NCI-H748 (cell line): ENCODE results near the gene PCDH1.

Experiments used
- DNase-seq: peaks from one replicate; lab custom pipeline; 2025; ENCODE audit not compliant: unreplicated experiment; lab: John Stamatoyannopoulos, UW

Gene PCDH1

DNA sequence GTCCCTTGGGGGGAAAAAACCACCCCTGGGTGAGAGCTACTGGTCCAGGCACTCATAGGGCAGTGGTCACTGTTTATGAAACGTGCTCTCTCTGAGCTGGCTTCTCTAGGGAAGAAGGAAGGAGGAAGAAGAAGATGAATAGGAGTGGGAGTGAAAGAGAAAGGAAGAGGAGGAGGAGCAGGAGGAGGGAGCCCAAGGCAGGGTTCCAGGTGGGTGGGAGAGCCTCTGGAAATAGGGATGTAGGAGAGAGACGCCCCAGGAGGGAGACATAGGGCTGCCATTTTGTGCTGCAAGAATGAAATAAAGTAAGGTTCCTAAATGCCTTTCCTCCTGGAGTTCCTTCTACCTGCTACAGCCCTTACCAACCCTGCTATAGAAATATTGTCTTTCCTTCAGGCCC is 65.7 kb downstream of the PCDH1 start:
- no peak for DNase-seq

DNA sequence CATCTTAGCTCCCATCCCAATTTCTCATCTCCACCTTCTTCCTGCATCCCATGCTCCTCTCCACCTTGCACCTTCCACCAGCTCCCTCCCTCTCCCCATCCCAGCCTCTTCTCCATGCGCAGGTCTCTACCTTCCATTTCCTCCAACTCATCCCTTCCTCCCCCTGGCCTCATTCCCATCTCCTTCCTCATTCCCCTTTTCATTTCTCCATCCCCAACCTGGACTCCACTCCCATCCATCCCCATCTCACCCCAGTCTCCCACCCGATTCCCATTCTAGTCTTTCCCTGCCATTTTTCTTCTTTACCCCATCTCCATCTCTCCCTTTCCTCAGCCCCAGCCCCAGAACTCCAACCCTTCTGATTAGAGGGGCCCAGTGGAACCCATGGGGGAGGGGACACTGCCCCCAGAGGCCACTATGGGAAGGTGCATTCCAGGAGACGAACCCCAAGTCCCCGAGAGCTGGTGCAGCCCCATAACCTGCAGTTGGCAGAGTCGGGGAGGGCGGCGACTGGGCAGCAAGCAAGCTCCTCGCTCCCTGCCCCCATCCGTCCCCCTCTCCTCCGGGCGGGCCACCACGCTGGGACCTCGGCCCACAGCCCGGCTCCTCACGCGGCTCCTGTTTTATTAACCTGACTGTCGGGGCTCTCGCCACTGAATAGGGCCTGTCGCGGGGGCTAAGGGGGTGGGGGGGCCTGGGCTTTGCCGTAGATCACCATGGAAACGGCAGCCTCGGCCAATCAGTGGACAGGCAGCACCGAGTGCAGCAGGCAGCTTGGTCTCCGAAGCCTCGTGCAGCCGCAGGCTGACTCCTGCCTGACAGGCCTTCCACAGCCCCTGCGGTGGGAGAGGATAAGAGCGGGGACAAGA is 66.7 kb downstream of the PCDH1 start:
- peak; percentile 83 for DNase-seq

DNA sequence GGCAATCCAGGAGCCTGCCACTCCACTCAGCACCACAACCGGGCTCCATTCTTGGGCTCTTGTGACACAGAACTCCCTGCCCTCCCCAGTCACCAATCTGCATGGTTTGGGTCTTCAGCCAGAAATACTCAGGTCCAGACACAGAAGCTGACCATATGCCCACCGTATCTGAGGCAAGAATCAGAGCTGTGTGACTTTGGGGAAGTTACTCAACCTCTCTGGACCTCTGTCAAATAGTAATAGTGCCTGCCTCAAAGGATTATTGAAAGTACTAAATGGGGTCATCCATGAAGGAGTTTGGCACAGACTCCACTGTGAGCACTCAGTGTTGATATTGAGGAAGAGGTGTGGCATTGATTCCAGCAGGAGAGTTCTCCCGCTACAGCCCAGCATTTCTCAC is 67.5 kb downstream of the PCDH1 start:
- DNase-seq, result no peak

DNA sequence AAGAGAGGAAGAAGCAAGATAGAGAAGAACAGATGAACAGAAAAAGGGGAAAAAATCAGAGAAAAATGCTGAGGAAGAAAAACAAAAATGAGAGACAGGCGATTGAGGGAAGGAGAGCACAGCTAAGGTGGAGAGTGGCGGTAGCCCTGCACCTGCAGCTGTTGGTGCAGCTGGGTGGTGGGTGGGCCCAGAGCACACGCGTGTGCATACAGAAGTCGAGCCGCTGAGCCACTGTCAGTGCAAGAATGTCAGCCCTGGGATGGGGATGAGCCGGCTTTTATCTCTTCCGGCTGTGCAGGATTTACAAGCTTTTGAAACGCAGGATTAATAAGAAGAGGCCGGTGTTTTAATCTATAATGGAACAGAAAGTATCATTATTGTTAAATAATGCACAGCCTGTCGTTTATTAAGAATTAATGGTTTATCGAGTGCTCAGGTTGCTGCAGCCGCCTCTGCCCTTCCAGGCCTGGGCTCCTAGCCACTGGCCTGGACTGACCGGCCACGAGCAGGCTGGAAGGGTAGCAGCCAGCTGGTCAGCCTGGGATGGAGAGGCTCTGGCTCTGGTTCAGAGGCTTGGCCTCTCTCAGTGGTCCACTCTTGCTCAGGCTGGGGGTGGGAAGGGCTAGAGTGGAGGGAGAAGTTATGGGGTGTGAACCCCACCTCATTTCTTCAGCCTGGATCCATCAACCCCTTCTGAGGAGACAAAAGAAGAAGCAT is 68.7 kb downstream of the PCDH1 start:
- DNase-seq, result no peak

DNA sequence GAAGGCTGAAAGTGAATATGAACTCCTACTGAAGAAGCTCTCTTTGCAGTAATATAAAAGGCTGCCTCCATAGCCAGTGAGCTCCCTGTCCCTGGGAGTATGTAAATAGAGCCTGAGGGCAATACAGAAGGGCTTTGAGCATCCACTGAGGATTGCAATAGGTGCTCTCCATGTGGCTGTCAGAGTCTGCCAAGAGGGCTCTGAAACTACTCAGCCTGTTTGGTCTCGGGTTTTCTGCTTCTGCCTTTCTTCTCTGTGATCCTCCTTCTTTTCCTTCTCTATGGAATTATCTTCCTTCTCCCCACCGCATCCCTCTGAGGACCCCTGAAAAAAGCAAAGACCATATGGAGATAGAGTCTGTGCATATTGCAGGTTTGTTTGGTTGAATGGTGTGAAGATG is 69.4 kb downstream of the PCDH1 start:
- DNase-seq, result no peak

DNA sequence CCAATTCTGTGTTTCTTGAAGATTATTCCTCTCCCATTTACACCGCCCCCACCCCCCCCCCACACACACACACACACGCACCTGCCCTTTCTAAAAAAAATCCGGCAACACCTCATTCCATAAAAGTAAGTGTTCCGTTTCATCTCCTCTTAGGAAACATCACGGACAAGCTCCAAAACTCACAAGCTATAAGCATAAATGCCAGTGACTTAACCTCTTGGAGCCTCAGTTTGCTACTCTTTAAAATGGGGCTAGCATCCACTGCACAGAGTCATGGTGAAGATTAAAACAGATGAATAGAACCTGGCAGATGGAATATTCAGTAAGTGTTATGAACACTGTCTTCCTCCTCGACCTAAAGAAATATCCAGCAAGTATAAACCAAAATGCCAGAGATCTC is 70.5 kb downstream of the PCDH1 start:
- no peak for DNase-seq

DNA sequence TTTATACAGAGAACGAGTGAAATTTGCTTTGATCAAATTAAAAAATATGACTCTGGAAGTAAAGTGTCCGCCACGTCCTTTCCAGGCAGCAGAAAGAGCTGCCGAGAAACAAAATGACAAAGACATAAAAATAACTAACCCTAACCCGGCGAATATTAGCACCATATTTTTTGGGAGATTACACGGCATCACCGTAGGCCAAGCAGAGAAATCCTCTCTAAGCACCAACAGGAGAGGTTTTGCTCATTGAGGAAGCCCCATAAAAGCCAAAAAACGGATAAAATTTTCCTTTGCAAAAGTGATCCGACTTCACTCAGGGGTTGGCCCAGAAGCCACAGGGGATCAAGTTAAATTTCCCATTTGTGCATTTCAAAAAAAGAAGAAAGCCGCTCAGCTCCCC is 70.9 kb downstream of the PCDH1 start:
- no peak for DNase-seq

DNA sequence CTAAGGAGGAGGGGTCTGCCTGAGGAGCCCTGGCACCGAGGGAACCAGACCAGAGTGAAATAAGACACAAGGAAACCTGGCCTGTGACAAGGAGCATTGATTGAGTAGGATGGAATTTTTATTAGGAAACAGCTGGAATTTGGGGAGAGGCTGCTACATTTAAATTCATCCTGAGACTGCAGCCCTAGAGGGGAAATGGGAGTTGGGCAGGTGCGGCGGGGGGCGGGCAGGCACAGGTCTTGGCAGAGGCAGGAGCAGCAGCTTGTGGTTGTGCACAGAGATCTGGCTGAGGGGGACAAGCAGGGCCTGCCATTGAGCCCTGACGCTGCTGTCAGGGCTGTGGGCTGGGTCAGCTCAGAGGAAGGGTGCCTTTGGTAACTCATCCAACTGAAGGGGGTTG is 71.6 kb downstream of the PCDH1 start:
- no peak for DNase-seq

DNA sequence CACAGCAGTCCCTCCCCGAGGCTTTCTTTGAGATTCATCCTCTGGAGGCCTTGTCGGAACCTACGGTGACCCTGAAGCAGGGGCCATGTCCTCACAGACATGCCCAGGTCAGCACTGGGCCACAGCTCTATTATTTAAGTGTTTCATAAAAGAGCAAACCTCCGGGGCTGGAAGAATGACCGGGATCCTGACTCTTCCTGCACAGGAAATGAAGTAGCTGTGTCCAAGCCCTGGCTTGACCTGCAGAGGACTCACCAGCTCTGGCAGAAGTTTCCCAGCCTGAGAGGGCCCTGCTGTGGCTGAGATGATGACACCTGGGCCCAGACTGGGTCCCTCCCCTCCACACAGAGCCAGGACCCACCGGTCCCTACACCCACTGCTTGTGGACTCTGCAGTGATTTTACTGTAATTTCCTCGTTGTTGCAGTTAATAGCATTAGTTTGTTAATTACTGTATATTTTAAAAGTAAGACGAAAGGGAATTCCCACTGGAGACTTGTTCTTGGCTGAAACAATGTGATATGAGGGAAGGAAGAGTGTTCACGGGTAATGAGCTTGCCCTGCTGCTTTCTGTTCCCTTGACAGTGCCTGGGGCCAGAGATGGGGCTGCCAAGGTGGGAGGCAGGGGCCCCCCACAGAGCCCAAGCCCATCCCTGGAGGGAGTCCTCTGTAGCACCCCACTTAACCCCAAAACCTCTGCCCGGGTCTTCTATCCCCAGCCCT is 72.2 kb downstream of the PCDH1 start:
- no peak for DNase-seq

DNA sequence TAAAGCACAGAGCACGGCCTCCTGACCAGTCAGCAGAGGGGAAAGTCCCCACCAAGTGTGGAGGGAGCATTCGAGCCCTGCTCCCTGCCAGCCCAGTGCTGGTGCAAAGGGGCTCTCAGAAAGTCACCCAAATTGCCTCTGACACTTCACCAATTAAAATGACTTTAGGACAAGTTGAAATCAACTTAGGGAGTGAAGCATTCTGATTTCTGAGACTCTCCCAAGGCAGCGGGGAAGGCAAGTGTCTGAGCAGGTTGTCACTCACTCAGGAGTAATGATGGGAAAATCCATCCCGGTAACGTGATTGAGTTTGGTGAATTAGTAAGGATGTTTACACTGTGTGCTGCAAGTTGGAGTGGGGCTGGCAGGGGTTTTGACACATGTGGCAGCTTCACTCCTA is 73.7 kb downstream of the PCDH1 start:
- DNase-seq, result no peak
